Cardiac muscle cell (in vitro differentiated cells and primary cell): ENCODE data around the gene EEF1AKMT1. TPM values are rescaled to one million over a fixed set of nuclear protein-coding genes. Genes with fewer than 3 reads are reported as not detected.

Source experiments
- DNase-seq, 2 donors: peaks; one replicate each; pipeline versions ENCODE4 v3.0.0 to v3.0.0-alpha.2; 2010 to 2017; ENCODE audit warnings: low read depth in 1 of 2, low spot score in 1 of 2
- H3K27ac ChIP-seq: fragments of 200-600 bp; sonication (generic); 2 replicates; pipeline ENCODE4 v1.5.1; 2016
- H3K27me3 ChIP-seq: fragments of 200-600 bp; sonication (generic); 2 replicates; pipeline ENCODE4 v1.6.0; 2016; ENCODE audit warnings: control low read depth
- H3K36me3 ChIP-seq: fragments of 200-600 bp; sonication (generic); 2 replicates; pipeline ENCODE4 v1.5.1; 2016; ENCODE audit warnings: control low read depth
- H3K4me1 ChIP-seq: fragments of 200-600 bp; sonication (generic); 2 replicates; pipeline ENCODE4 v1.8.1; 2017; ENCODE audit warnings: low read depth, mild to moderate bottlenecking, mixed run types
- H3K4me3 ChIP-seq: fragments of 200-600 bp; sonication (generic); 2 replicates; pipeline ENCODE4 v1.5.1; 2016; ENCODE audit warnings: mild to moderate bottlenecking
- H3K9me3 ChIP-seq: fragments of 200-600 bp; sonication (generic); 2 replicates; pipeline ENCODE4 v1.5.1; 2017; ENCODE audit warnings: low read depth, mild to moderate bottlenecking, control low read depth
- CTCF ChIP-seq: IDR thresholded peaks from 2 replicates; pipeline ENCODE4 v1.5.1; 2012; ENCODE audit warnings: low read depth, mild to moderate bottlenecking, low read length
- polyA plus RNA-seq: library from polyadenylated mRNA; unstranded; fragments of >200 nt; fragmentation: Nextera tagmentation; extraction: Ambion mirVana; gene quantifications from 2 replicates; pipeline ENCODE4 v1.2.1, GENCODE V29; 2016
- total RNA-seq: library from RNA; depleted of rRNA; stranded (reverse); fragments of >200 nt; gene quantifications from 2 replicates; pipeline ENCODE4 v1.2.3, GENCODE V29; 2016

The EEF1AKMT1 gene
- total and polyA plus RNA-seq, 2 experiments from 2014 or later: 7.2 to 11.5 TPM

- DNase-seq: no peak
- no peaks in the 10 kb centered on the region for H3K4me1 ChIP-seq
- no peaks in the 10 kb centered on the region for H3K36me3 ChIP-seq
- no peaks in the 10 kb centered on the region for H3K9me3 ChIP-seq
- H3K27ac ChIP-seq: no peak overlapping the region
- no peak overlapping the region for H3K4me3 ChIP-seq
- TF ChIP-seq CTCF: no peak
- no peaks in the 10 kb centered on the region for H3K27me3 ChIP-seq
Measured at GRCh38 chr13:20740021-20740420, 33.7 kb downstream of the EEF1AKMT1 start.

- H3K27me3 ChIP-seq: no peaks in the 10 kb centered on the region
- no peak overlapping the region for H3K27ac ChIP-seq
- H3K36me3 ChIP-seq: no peaks in the 10 kb centered on the region
- no peaks in the 10 kb centered on the region for H3K9me3 ChIP-seq
- no peak for TF ChIP-seq CTCF
- no peaks in the 10 kb centered on the region for H3K4me1 ChIP-seq
- no peak overlapping the region for H3K4me3 ChIP-seq
- no peak for DNase-seq
Measured at GRCh38 chr13:20738616-20739015, 35.1 kb downstream of the EEF1AKMT1 start.

- no peak for DNase-seq
Measured at GRCh38 chr13:20729633-20730585, 43.9 kb downstream of the EEF1AKMT1 start.

GRCh38 chr13:20728579-20729311 is 45.0 kb downstream of the EEF1AKMT1 start:
- Histone ChIP-seq H3K27me3 (no peaks in the 10 kb centered on the region), H3K4me1 (no peaks in the 10 kb centered on the region), H3K27ac (no peak overlapping the region), H3K9me3 (no peaks in the 10 kb centered on the region), H3K36me3 (no peaks in the 10 kb centered on the region), H3K4me3 (no peak overlapping the region)
- no peak for TF ChIP-seq CTCF
- no peak for DNase-seq

More at GRCh38 chr13:20729633-20730585, 43.9 kb downstream of the EEF1AKMT1 start:
- TF ChIP-seq CTCF: no peak
- H3K36me3 ChIP-seq: no peaks in the 10 kb centered on the region
- no peaks in the 10 kb centered on the region for H3K9me3 ChIP-seq
- H3K4me3 ChIP-seq: no peak overlapping the region
- no peaks in the 10 kb centered on the region for H3K4me1 ChIP-seq
- no peak overlapping the region for H3K27ac ChIP-seq
- no peaks in the 10 kb centered on the region for H3K27me3 ChIP-seq

- Histone ChIP-seq H3K4me3 (no peak overlapping the region), H3K9me3 (no peaks in the 10 kb centered on the region), H3K27ac (no peak overlapping the region), H3K36me3 (no peaks in the 10 kb centered on the region), H3K4me1 (peaks cover under 1% of the 10 kb centered on the region), H3K27me3 (no peaks in the 10 kb centered on the region)
- no peak for TF ChIP-seq CTCF
- DNase-seq: no peak
Measured at GRCh38 chr13:20727856-20728255, 45.9 kb downstream of the EEF1AKMT1 start.
